A549 (cell line): Measurements from ENCODE around the gene FAM120B. TPM values are rescaled to one million over a fixed set of nuclear protein-coding genes. Genes with fewer than 3 reads are reported as not detected.

ENCODE experiments used
- ATAC-seq, 2 experiments: fragments of 200-7000 bp in 1 of 2; fragments of >200 bp in 1 of 2; cut with Nextera tagmentation in 1 of 2; cut with Tn5 transposase in 1 of 2; 3 replicates each; pipeline versions ENCODE4 v1.8.0 to v1.9.1; 2018 to 2020; ENCODE audit warnings: mild to moderate bottlenecking in 1 of 2, moderate library complexity in 1 of 2
- CTCF ChIA-PET: fragments of 300-600 bp; sonication (Branson Sonifier 250); formaldehyde crosslinking; extraction: SDS; loops from one replicate; lab custom pipeline; 2021; ENCODE audit warnings: antibody characterized with exemption, inconsistent platforms; lab: Yijun Ruan, JAX
- POLR2A ChIA-PET: fragments of 350-600 bp; formaldehyde crosslinking; extraction: SDS; loops from one replicate; lab custom pipeline; 2021; ENCODE audit warnings: antibody characterized with exemption, inconsistent platforms; lab: Yijun Ruan, JAX
- DNase-seq, 2 experiments: peaks; one replicate each; pipeline versions ENCODE4 v3.0.0 to v3.0.0-alpha.2; 2011 to 2016; ENCODE audit warnings: low read depth in 1 of 2, low spot score in 1 of 2
- FAIRE-seq: peaks from 2 replicates; lab custom pipeline; 2011; peaks lifted over from hg19 to GRCh38; lab: Jason Lieb, UNC
- H3K27ac ChIP-seq, 2 experiments: fragments of >200 bp; sonication (Bioruptor Twin); formaldehyde crosslinking; 3 replicates each; pipeline ENCODE4 v1.5.1; 2016 to 2017
- H3K4me1 ChIP-seq: fragments of >200 bp; sonication (Bioruptor Twin); formaldehyde crosslinking; 3 replicates; pipeline ENCODE4 v1.6.1; 2016
- H3K4me2 ChIP-seq: fragments of >200 bp; sonication (Bioruptor Twin); formaldehyde crosslinking; 3 replicates; pipeline ENCODE4 v1.6.1; 2016
- H3K4me3 ChIP-seq: fragments of >200 bp; sonication (Bioruptor Twin); formaldehyde crosslinking; 3 replicates; pipeline ENCODE4 v1.5.1; 2016
- H3K9me3 ChIP-seq: fragments of >200 bp; sonication (Bioruptor Twin); formaldehyde crosslinking; 3 replicates; pipeline ENCODE4 v1.6.1; 2016
- ATOH8 ChIP-seq: fragments of 250-450 bp; sonication (Bioruptor Pico); IDR thresholded peaks from 2 replicates; pipeline ENCODE4 v1.5.0; 2020; ENCODE audit warnings: low read depth, mild to moderate bottlenecking, moderate library complexity
- BCL3 ChIP-seq: fragments of >200 bp; sonication (Bioruptor Twin); formaldehyde crosslinking; IDR thresholded peaks from 3 replicates; pipeline ENCODE4 v1.6.1; 2016
- CBX8 ChIP-seq: fragments of 200-600 bp; sonication (generic); IDR thresholded peaks from 2 replicates; pipeline ENCODE4 v1.6.1; 2016
- CEBPB ChIP-seq, 2 experiments: fragments of >200 bp in 1 of 2; sonication (Bioruptor Twin) in 1 of 2; formaldehyde crosslinking in 1 of 2; IDR thresholded peaks; 2 replicates each; pipeline ENCODE4 v1.6.1; 2012 to 2016
- CHD2 ChIP-seq: fragments of 150-350 bp; IDR thresholded peaks from 2 replicates; pipeline ENCODE4 v1.6.1; 2014; ENCODE audit warnings: low read length; ENCODE audit not compliant: partially characterized antibody
- CHD4 ChIP-seq: fragments of 200-600 bp; sonication (generic); IDR thresholded peaks from 2 replicates; pipeline ENCODE4 v1.6.1; 2016; ENCODE audit warnings: antibody characterized with exemption, mild to moderate bottlenecking, borderline replicate concordance
- CTCF ChIP-seq: fragments of >200 bp; sonication (Bioruptor Twin); formaldehyde crosslinking; IDR thresholded peaks from 3 replicates; pipeline ENCODE4 v1.5.1; 2016
- EHMT2 ChIP-seq: fragments of 200-600 bp; sonication (generic); IDR thresholded peaks from 2 replicates; pipeline ENCODE4 v1.6.1; 2016; ENCODE audit warnings: antibody characterized with exemption, low read depth, mild to moderate bottlenecking, moderate library complexity
- ELK1 ChIP-seq: fragments of 150-350 bp; IDR thresholded peaks from 2 replicates; pipeline ENCODE4 v1.6.1; 2014; ENCODE audit warnings: low read depth, mild to moderate bottlenecking, low read length
- ESRRA ChIP-seq: fragments of 150-350 bp; IDR thresholded peaks from 2 replicates; pipeline ENCODE4 v1.6.1; 2014; ENCODE audit warnings: mild to moderate bottlenecking, low read length, borderline replicate concordance
- FOXS1 ChIP-seq: fragments of 250-450 bp; sonication (Bioruptor Pico); IDR thresholded peaks from 2 replicates; pipeline ENCODE4 v1.5.0; 2020; ENCODE audit warnings: mild to moderate bottlenecking, moderate library complexity
- HEYL ChIP-seq: fragments of 250-450 bp; sonication (Bioruptor Pico); IDR thresholded peaks from 2 replicates; pipeline ENCODE4 v1.8.0; 2021; ENCODE audit warnings: mild to moderate bottlenecking, moderate library complexity
- HMGXB4 ChIP-seq: fragments of 250-450 bp; sonication (Bioruptor Pico); IDR thresholded peaks from 2 replicates; pipeline ENCODE4 v1.5.0; 2021; ENCODE audit warnings: mild to moderate bottlenecking, moderate library complexity, borderline replicate concordance
- HOXA7 ChIP-seq: fragments of 250-450 bp; sonication (Bioruptor Pico); IDR thresholded peaks from 2 replicates; pipeline ENCODE4 v1.5.0; 2020; ENCODE audit warnings: mild to moderate bottlenecking, moderate library complexity
- HOXB13 ChIP-seq: fragments of 250-450 bp; sonication (Bioruptor Pico); IDR thresholded peaks from 2 replicates; pipeline ENCODE4 v1.5.0; 2020; ENCODE audit warnings: low read depth, mild to moderate bottlenecking, moderate library complexity
- MYC ChIP-seq: IDR thresholded peaks from 2 replicates; pipeline ENCODE4 v1.6.1; 2012; ENCODE audit warnings: mild to moderate bottlenecking, inconsistent platforms, low read length, improper control_type of control experiment, borderline replicate concordance
- NPAS2 ChIP-seq: fragments of 250-450 bp; sonication (Bioruptor Pico); IDR thresholded peaks from 2 replicates; pipeline ENCODE4 v1.8.0; 2022; ENCODE audit warnings: mild to moderate bottlenecking, moderate library complexity, borderline replicate concordance
- NR3C1 ChIP-seq: fragments of >200 bp; sonication (Bioruptor Twin); formaldehyde crosslinking; IDR thresholded peaks from 3 replicates; pipeline ENCODE4 v1.6.1; 2017
- POLR2AphosphoS2 ChIP-seq: conservative IDR thresholded peaks from 2 replicates; pipeline ENCODE4 v1.6.1; 2012; ENCODE audit warnings: low read length, improper control_type of control experiment, inconsistent platforms
- RCOR1 ChIP-seq: fragments of 150-350 bp; IDR thresholded peaks from 2 replicates; pipeline ENCODE4 v1.6.1; 2014; ENCODE audit warnings: antibody characterized with exemption, low read length, low read depth
- SREBF2 ChIP-seq: fragments of 450-650 bp; IDR thresholded peaks from 2 replicates; pipeline ENCODE4 v1.6.1; 2014; ENCODE audit warnings: mild to moderate bottlenecking, moderate library complexity
- TP53 ChIP-seq: fragments of 250-450 bp; sonication (Bioruptor Pico); IDR thresholded peaks from 2 replicates; pipeline ENCODE4 v1.5.0; 2021; ENCODE audit warnings: mild to moderate bottlenecking, moderate library complexity
- ZSCAN20 ChIP-seq: fragments of 250-450 bp; sonication (Bioruptor Pico); IDR thresholded peaks from 2 replicates; pipeline ENCODE4 v1.8.0; 2022; ENCODE audit warnings: mild to moderate bottlenecking, moderate library complexity
- WGBS: methylation state at CpG from one replicate; pipeline ENCODE4 v1.1.6; 2017; ENCODE audit errors: missing lambda C conversion rate; 5-methylcytosine and 5-hydroxymethylcytosine counted together
- polyA plus RNA-seq, 4 experiments: library from polyadenylated mRNA; depleted of rRNA in 3 of 4; stranded (reverse); fragments of >200 nt; fragmentation: RNase III in 1 of 4; extraction: RNeasy Plus Mini Kit Qiagen cat#74134 plus additional on column Dnase treatment in 1 of 4; gene quantifications; 2 replicates in 3 of 4; 3 replicates in 1 of 4; pipeline ENCODE4 v1.2.3, GENCODE V29; 2011 to 2017

Gene FAM120B
- polyA plus RNA-seq, 2 of the 4 experiments (the other 2 are of a cell fraction) = 7.0 to 7.7 TPM

- 49% methylated on average over 11 of the region's 11 CpGs for WGBS
- 0 out of 3 replicates have a peak, but pooled peaks cover 3% of the 10 kb centered on the region for H3K9me3 ChIP-seq
- FAIRE-seq (no peak), ATAC-seq (no peak), DNase-seq (no peak)
- ChIA-PET POLR2A (no interaction called here), CTCF (no interaction called here)
- no peak overlapping the region for H3K4me3 ChIP-seq
- TF ChIP-seq HOXA7 (CRISPR knock-in tag) = no peak
- TF ChIP-seq CBX8 = no peak
- TF ChIP-seq POLR2AphosphoS2 = no peak
- no peak for TF ChIP-seq HOXB13 (CRISPR knock-in tag)
- no peak for TF ChIP-seq CEBPB (IDR thresholded peaks at IDR 0.05)
- TF ChIP-seq HEYL (CRISPR knock-in tag) = no peak
- no peak for TF ChIP-seq NPAS2 (CRISPR knock-in tag)
- no peak for TF ChIP-seq NR3C1
- no peak for TF ChIP-seq CTCF
- TF ChIP-seq ATOH8 (CRISPR knock-in tag) = no peak
- no peak overlapping the region for H3K27ac ChIP-seq
- H3K4me1 ChIP-seq = peaks cover 13% of the 10 kb centered on the region; the same call in 1 of the 3 replicates
- H3K4me2 ChIP-seq = no peak overlapping the region
Measured at GRCh38 chr6:170297576-170298330, 8.8 kb upstream of the FAM120B start.

- no peak for FAIRE-seq
Measured at GRCh38 chr6:170298688-170299087, 7.9 kb upstream of the FAM120B start.

More at GRCh38 chr6:170298688-170299087, 7.9 kb upstream of the FAM120B start:
- TF ChIP-seq CHD2 = no peak
- no peak for TF ChIP-seq FOXS1
- no peak for TF ChIP-seq CHD4
- TF ChIP-seq ESRRA = no peak
- TF ChIP-seq BCL3 = no peak
- TF ChIP-seq HMGXB4 (CRISPR knock-in tag) = no peak
- no peak for TF ChIP-seq ZSCAN20 (CRISPR knock-in tag)
- TF ChIP-seq TP53 = no peak
- TF ChIP-seq RCOR1 = no peak
- TF ChIP-seq NR3C1 = no peak
- no peak for TF ChIP-seq CBX8
- TF ChIP-seq SREBF2 = no peak
- no peak for TF ChIP-seq MYC
- no peak for TF ChIP-seq ELK1
- TF ChIP-seq EHMT2 = no peak
- DNase-seq (no peak), ATAC-seq (no peak)
- Histone ChIP-seq H3K9me3 (0 out of 3 replicates have a peak, but pooled peaks cover 3% of the 10 kb centered on the region), H3K4me2 (no peak overlapping the region), H3K4me3 (no peak overlapping the region), H3K4me1 (peaks cover 8% of the 10 kb centered on the region; the same call in 1 of the 3 replicates), H3K27ac (no peak overlapping the region)
- WGBS = 100% methylated on average over 1 of the region's 1 CpG
- ChIA-PET POLR2A (no interaction called here), CTCF (no interaction called here)
